Body of pancreas (tissue), 4 donors: Measurements from ENCODE around the gene KIF6.

Experiments used
- CTCF ChIP-seq, 7 experiments: fragments of 450-650 bp in 4 of 7; fragments of 200-600 bp in 3 of 7; sonication (generic) in 3 of 7; IDR thresholded peaks; one replicate each; pipeline ENCODE4 v1.5.1; 2016 to 2019; ENCODE audit warnings: antibody characterized with exemption in 7 of 7
- POLR2A ChIP-seq, 3 donors: fragments of 450-650 bp; IDR thresholded peaks; one replicate each; pipeline ENCODE4 v1.6.1; 2016; ENCODE audit warnings: antibody characterized with exemption in 3 of 3, mild to moderate bottlenecking in 2 of 3

GRCh38 chr6:39769012-39769411 is 43.8 kb upstream of the KIF6 start:
- TF ChIP-seq CTCF (IDR thresholded peaks at IDR 0.05) (no peak), POLR2A (IDR thresholded peaks at IDR 0.05) (no peak)
